ENCODE data around the gene TSPAN16. TPM values are rescaled to one million over a fixed set of nuclear protein-coding genes. Genes with fewer than 3 reads are reported as not detected.

The TSPAN16 gene
- total RNA-seq, 2 experiments from 2014 or later, result not detected

DNA sequence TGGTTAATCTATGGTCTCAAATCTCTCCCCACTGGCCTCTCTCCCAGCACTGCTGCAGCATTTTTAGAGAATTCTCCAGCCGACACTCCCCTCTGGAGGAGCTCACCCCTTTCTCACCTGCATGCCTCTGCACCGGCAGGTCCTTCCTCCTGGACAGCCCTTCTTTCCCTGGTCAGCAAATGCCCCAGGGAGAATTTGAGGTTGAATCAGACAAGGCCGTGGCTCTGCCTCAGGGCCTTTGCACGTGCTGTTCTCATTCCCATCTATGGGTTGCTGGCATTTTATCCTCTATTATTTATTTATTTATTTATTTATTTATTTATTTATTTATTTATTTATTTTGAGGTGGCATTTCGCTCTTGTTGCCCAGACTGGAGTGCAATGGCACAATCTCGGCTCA is 32.2 kb upstream of the TSPAN16 start:
- H3K4me3 ChIP-seq (ENCODE audit: low read depth, low read length, poor library complexity, severe bottlenecking), result no peak overlapping the region
- intact Hi-C loops (cut with micrococcal nuclease; ENCODE audit: unreplicated experiment), result loop anchor here (2.0 kb wide), 1 partner anchor 21 kb away; no protein-coding TSS in a partner anchor
- H3K36me3 ChIP-seq (ENCODE audit: insufficient read depth, low read length), result no peaks in the 10 kb centered on the region
- H3K9me2 ChIP-seq (ENCODE audit: insufficient read depth, low read length), result no peaks in the 10 kb centered on the region
- ChIA-PET CTCF (ENCODE audit: unreplicated experiment) (no interaction called here), POLR2A (interaction anchor here (0.5 to 0.6 kb wide), 2 partner anchors 64 to 317 kb away, joined by 3 to 4 read pairs; no protein-coding TSS in a partner anchor)
- H2AFZ ChIP-seq (ENCODE audit: low read length), result no peak overlapping the region
- TF ChIP-seq, protein P1, sequence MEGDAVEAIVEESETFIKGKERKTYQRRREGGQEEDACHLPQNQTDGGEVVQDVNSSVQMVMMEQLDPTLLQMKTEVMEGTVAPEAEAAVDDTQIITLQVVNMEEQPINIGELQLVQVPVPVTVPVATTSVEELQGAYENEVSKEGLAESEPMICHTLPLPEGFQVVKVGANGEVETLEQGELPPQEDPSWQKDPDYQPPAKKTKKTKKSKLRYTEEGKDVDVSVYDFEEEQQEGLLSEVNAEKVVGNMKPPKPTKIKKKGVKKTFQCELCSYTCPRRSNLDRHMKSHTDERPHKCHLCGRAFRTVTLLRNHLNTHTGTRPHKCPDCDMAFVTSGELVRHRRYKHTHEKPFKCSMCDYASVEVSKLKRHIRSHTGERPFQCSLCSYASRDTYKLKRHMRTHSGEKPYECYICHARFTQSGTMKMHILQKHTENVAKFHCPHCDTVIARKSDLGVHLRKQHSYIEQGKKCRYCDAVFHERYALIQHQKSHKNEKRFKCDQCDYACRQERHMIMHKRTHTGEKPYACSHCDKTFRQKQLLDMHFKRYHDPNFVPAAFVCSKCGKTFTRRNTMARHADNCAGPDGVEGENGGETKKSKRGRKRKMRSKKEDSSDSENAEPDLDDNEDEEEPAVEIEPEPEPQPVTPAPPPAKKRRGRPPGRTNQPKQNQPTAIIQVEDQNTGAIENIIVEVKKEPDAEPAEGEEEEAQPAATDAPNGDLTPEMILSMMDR (conservative IDR thresholded peaks at IDR 0.05; ENCODE audit: low read length), result no peak
- TF ChIP-seq EZH2phosphoT487 (IDR thresholded peaks at IDR 0.05; ENCODE audit: borderline replicate concordance, low read depth, low read length), result no peak
- no peaks in the 10 kb centered on the region for H3K79me2 ChIP-seq (ENCODE audit: insufficient read depth, low read depth, low read length)
- no peak overlapping the region for H3K27ac ChIP-seq (ENCODE audit: low read depth, low read length, poor library complexity, severe bottlenecking)
- H4K20me1 ChIP-seq (ENCODE audit: insufficient read depth, low read length), result no peaks in the 10 kb centered on the region
- peaks cover 36% of the 10 kb centered on the region for H3K4me1 ChIP-seq (ENCODE audit: insufficient read depth, low read length, poor library complexity, severe bottlenecking)
- BruUV-seq (replicated peaks), result no TSS peak
- H3K4me2 ChIP-seq (ENCODE audit: low read length), result no peak overlapping the region
- no peaks in the 10 kb centered on the region for H3K9me3 ChIP-seq (ENCODE audit: low read length)
- no peak for DNase-seq (ENCODE audit: low spot score)

GRCh38 chr19:11264452-11265176 is 31.3 kb upstream of the TSPAN16 start:
- peaks cover 36% of the 10 kb centered on the region for H3K4me1 ChIP-seq (ENCODE audit: insufficient read depth, low read length, poor library complexity, severe bottlenecking)
- intact Hi-C loops (cut with micrococcal nuclease; ENCODE audit: unreplicated experiment), result loop anchor here (2.0 kb wide), 1 partner anchor 22 kb away; no protein-coding TSS in a partner anchor
- H4K20me1 ChIP-seq (ENCODE audit: insufficient read depth, low read length), result no peaks in the 10 kb centered on the region
- no peak for TF ChIP-seq EZH2phosphoT487 (IDR thresholded peaks at IDR 0.05; ENCODE audit: borderline replicate concordance, low read depth, low read length)
- TF ChIP-seq, protein P1 (conservative IDR thresholded peaks at IDR 0.05; ENCODE audit: low read length), result no peak
- ChIA-PET POLR2A (interaction anchor here (0.5 kb wide), 1 partner anchor 38 kb away, joined by 3 read pairs; no protein-coding TSS in a partner anchor), CTCF (ENCODE audit: unreplicated experiment) (interaction anchor here (0.5 kb wide), 1 partner anchor 82 kb away, joined by 3 read pairs; the partner anchor contains the start of gene CCDC159)
- peak; percentile 81 for DNase-seq (ENCODE audit: low spot score)
- peak overlapping the region; percentile 64 for H3K4me2 ChIP-seq (ENCODE audit: low read length)
- H3K79me2 ChIP-seq (ENCODE audit: insufficient read depth, low read depth, low read length), result no peaks in the 10 kb centered on the region
- peak overlapping the region; percentile 57; the same call in 1 of the 2 replicates for H2AFZ ChIP-seq (ENCODE audit: low read length)
- no peak overlapping the region for H3K4me3 ChIP-seq (ENCODE audit: low read depth, low read length, poor library complexity, severe bottlenecking)
- peak overlapping the region; percentile 28 for H3K27ac ChIP-seq (ENCODE audit: low read depth, low read length, poor library complexity, severe bottlenecking)
- no peaks in the 10 kb centered on the region for H3K9me3 ChIP-seq (ENCODE audit: low read length)
- H3K9me2 ChIP-seq (ENCODE audit: insufficient read depth, low read length), result no peaks in the 10 kb centered on the region
- H3K36me3 ChIP-seq (ENCODE audit: insufficient read depth, low read length), result no peaks in the 10 kb centered on the region
- no TSS peak for BruUV-seq (replicated peaks)

All from OCI-LY7 (cell line).